BE2C (cell line): ENCODE data around the gene DGKI.

Experiments used
- DNase-seq: peaks from one replicate; pipeline ENCODE4 v3.0.0-alpha.2; 2020
- H3K27me3 ChIP-seq: fragments of 250-450 bp; sonication (Bioruptor Pico); 2 replicates; pipeline ENCODE4 v1.5.1; 2020; ENCODE audit warnings: mild to moderate bottlenecking
- H3K36me3 ChIP-seq: fragments of 250-450 bp; sonication (Bioruptor Pico); 2 replicates; pipeline ENCODE4 v1.5.1; 2020; ENCODE audit warnings: mild to moderate bottlenecking
- H3K4me1 ChIP-seq: fragments of 250-450 bp; sonication (Bioruptor Pico); 2 replicates; pipeline ENCODE4 v1.5.1; 2020
- H3K4me3 ChIP-seq: 2 replicates; pipeline ENCODE4 v1.5.1; 2011; ENCODE audit warnings: low read depth, low read length
- H3K9me3 ChIP-seq: fragments of 250-450 bp; sonication (Bioruptor Pico); 2 replicates; pipeline ENCODE4 v1.5.1; 2020
- TF ChIP-seq, protein P1 (sequence below): IDR thresholded peaks from 2 replicates; pipeline ENCODE4 v1.5.1; 2012; ENCODE audit warnings: mild to moderate bottlenecking, low read depth, low read length

Gene DGKI

DNA sequence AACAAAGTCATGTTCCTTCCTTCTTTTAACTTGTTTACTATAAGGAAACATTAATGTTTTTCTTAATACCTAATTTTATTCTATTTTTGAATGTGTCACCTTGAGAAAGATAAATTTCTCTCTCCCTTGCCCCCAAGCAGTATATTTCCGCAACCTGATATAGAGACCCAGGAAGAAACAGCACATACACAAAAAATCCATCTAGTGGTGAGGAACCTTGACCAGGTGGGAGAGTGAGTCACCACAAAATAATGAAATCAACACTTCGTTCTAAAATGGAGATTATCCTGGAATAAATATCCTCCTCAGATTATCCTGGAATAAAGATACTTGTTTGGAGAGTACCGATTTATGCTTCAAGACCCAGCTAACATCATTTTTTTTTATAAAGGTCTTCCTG lies 270.3 kb downstream of the DGKI start:
- H3K9me3 ChIP-seq, result no peaks in the 10 kb centered on the region
- no peaks in the 10 kb centered on the region for H3K4me1 ChIP-seq
- TF ChIP-seq, protein P1, sequence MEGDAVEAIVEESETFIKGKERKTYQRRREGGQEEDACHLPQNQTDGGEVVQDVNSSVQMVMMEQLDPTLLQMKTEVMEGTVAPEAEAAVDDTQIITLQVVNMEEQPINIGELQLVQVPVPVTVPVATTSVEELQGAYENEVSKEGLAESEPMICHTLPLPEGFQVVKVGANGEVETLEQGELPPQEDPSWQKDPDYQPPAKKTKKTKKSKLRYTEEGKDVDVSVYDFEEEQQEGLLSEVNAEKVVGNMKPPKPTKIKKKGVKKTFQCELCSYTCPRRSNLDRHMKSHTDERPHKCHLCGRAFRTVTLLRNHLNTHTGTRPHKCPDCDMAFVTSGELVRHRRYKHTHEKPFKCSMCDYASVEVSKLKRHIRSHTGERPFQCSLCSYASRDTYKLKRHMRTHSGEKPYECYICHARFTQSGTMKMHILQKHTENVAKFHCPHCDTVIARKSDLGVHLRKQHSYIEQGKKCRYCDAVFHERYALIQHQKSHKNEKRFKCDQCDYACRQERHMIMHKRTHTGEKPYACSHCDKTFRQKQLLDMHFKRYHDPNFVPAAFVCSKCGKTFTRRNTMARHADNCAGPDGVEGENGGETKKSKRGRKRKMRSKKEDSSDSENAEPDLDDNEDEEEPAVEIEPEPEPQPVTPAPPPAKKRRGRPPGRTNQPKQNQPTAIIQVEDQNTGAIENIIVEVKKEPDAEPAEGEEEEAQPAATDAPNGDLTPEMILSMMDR, result no peak
- no peaks in the 10 kb centered on the region for H3K36me3 ChIP-seq
- no peak for DNase-seq
- H3K27me3 ChIP-seq, result no peaks in the 10 kb centered on the region
- no peak overlapping the region for H3K4me3 ChIP-seq

DNA sequence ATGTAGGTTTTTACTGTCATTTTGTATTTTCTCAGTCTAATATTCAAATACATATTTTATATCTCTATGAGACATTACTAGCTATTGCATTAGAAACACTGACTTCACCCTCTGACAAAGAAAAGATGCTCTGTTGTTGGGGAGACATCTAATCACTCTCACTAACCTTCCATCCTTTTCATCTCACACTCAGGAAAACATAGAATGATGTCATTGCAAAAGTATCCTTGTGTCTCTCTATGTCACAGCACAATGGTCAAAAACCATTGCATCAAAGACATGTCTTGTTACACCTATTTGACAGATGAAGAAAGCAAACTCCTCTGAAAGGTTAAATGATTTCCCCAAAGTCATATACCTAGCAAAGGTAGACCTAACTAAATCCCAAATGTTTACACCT lies 272.0 kb downstream of the DGKI start:
- DNase-seq, result no peak
- Histone ChIP-seq H3K4me3 (no peak overlapping the region), H3K9me3 (no peaks in the 10 kb centered on the region), H3K36me3 (no peaks in the 10 kb centered on the region), H3K27me3 (no peaks in the 10 kb centered on the region), H3K4me1 (no peaks in the 10 kb centered on the region)
- TF ChIP-seq, protein P1, result no peak

DNA sequence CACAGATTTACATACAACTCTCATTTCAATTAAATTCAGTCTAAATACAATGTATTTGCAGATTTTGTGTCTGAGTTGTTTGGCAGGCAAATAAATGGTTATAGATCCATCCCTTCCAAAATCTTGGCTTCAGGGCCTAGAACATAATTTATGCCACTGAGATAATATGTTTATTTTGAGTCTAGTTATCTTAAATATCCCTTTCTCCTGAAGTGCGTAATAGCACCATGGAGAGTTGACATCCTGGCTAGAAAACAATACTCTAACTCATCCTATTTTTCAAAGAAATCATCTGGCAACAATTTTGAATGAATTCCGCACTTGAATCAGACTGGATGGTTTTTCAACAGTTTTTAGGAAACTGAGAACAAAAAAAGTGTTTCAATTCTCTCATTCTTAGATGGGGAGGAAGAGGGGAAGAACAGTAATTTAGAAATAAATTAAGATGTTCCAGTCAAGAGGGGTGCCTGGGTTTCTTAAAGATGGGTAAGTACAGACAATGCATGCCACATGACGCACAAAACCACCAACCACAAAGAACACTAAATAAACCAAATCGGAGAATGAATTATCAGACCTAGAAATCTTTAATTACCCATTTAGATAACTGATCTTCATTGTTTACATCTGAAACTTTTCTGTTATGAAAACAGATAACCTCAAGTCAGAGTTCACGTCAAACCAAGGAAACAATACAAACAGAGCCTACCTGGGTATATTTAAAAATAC lies 274.6 kb downstream of the DGKI start:
- Histone ChIP-seq H3K36me3 (no peaks in the 10 kb centered on the region), H3K27me3 (no peaks in the 10 kb centered on the region), H3K4me3 (no peak overlapping the region), H3K9me3 (no peaks in the 10 kb centered on the region), H3K4me1 (no peaks in the 10 kb centered on the region)
- TF ChIP-seq, protein P1, result no peak
- no peak for DNase-seq

DNA sequence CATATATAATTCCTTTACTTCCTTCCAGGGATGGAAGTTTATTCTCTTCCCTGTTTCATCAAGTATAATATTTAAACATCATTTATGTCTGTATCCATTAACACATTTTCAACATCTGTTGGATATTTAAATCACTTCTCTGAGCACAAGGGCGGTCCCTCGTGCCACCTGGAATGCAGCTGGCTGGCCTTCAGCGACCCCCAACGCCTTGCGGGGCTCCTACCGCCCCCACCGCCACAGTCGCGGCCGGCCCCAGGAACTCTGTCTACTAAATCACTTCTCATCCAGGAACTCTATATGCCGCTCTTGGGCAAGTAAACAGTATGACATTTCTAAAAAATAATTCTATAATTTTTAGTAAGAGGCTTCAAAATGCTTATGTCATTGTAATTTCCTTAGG lies 282.1 kb downstream of the DGKI start:
- H3K4me1 ChIP-seq, result no peaks in the 10 kb centered on the region
- no peak for DNase-seq
- TF ChIP-seq, protein P1, result no peak
- no peaks in the 10 kb centered on the region for H3K36me3 ChIP-seq
- no peaks in the 10 kb centered on the region for H3K9me3 ChIP-seq
- no peaks in the 10 kb centered on the region for H3K27me3 ChIP-seq
- no peak overlapping the region for H3K4me3 ChIP-seq

DNA sequence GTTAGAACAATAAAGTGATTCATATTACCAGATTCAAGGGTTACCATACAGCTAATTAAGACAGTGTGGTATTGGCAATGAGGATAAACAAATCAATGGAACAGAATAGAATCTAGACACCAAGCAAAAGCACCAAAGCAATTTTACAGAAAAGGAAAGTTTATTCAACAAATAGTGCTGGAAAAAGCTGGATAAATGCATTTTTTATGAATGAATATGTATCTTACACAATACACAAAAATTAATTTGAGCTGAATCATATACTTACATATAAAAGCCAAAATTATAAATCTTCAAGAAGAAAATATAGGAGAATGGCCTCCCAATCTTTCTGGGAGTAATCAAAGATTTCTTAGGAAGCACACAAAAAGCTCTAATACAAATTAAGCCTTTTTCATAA lies 282.8 kb downstream of the DGKI start:
- Histone ChIP-seq H3K27me3 (no peaks in the 10 kb centered on the region), H3K4me1 (no peaks in the 10 kb centered on the region), H3K9me3 (no peaks in the 10 kb centered on the region), H3K36me3 (no peaks in the 10 kb centered on the region), H3K4me3 (no peak overlapping the region)
- DNase-seq, result no peak
- TF ChIP-seq, protein P1, result no peak

DNA sequence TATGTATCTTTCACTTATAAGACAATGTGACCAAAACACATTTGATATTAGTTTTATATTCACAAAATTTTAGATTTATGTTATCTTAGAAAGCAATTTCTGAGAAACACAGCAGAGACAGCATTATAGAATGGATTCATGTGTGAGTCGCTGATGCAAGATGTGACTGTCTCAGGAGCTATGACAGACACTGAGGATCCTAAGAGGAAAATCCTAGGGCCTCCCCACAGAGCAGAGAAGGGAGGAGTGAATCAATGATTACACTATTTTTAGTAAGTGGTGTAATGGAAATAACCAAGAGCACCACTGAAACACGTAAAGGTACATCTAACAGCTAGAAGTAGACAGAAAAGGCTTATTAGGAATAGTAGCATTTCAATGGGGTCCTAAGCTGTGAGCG lies 299.3 kb downstream of the DGKI start:
- TF ChIP-seq, protein P1, result no peak

More for the DNA sequence above, 299.3 kb downstream of the DGKI start:
- H3K27me3 ChIP-seq, result no peaks in the 10 kb centered on the region
- DNase-seq, result no peak
- no peak overlapping the region for H3K4me3 ChIP-seq
- H3K9me3 ChIP-seq, result no peaks in the 10 kb centered on the region
- no peaks in the 10 kb centered on the region for H3K36me3 ChIP-seq
- no peaks in the 10 kb centered on the region for H3K4me1 ChIP-seq
